HL-60 (cell line): Measurements from ENCODE around the gene MRPL37.
"Not testable (repeated sequence)": the region's sequence is repeated elsewhere in the genome, so short reads cannot be mapped to it uniquely, and the experiment has no call there.

Experiments
- DNase-seq, 2 experiments: peaks; one replicate each; pipeline ENCODE4 v3.0.0-alpha.2; 2010 to 2020; ENCODE audit warnings: low read depth in 1 of 2, low spot score in 1 of 2
- H3K27ac ChIP-seq: fragments of 250-450 bp; sonication (Bioruptor Pico); replicated peaks from 2 replicates; pipeline ENCODE4 v1.5.1; 2020; ENCODE audit warnings: mild to moderate bottlenecking, moderate library complexity
- H3K27me3 ChIP-seq: fragments of 250-450 bp; sonication (Bioruptor Pico); 2 replicates; pipeline ENCODE4 v1.5.1; 2021; ENCODE audit warnings: mild to moderate bottlenecking, moderate library complexity; ENCODE audit not compliant: insufficient read depth, poor library complexity, severe bottlenecking
- H3K4me3 ChIP-seq: replicated peaks from 2 replicates; pipeline ENCODE4 v1.5.1; 2011; ENCODE audit warnings: mild to moderate bottlenecking, control low read depth, low read length; ENCODE audit not compliant: insufficient read depth
- GABPA ChIP-seq: IDR thresholded peaks from 2 replicates; pipeline ENCODE4 v1.6.1; 2012; ENCODE audit warnings: low read depth
- POLR2AphosphoS5 ChIP-seq: IDR thresholded peaks from 2 replicates; pipeline ENCODE4 v1.6.1; 2012; ENCODE audit warnings: low read depth
- SPI1 ChIP-seq: IDR thresholded peaks from 2 replicates; pipeline ENCODE4 v1.6.1; 2012; ENCODE audit warnings: low read depth, mild to moderate bottlenecking, borderline replicate concordance
- TF ChIP-seq, protein P1 (sequence below): IDR thresholded peaks from one replicate; pipeline ENCODE4 v1.5.1; 2011; ENCODE audit warnings: low read length, control low read depth, inconsistent platforms; ENCODE audit not compliant: insufficient read depth
- TF ChIP-seq, protein P2 (sequence below): IDR thresholded peaks from 2 replicates; pipeline ENCODE4 v1.6.1; 2012; ENCODE audit warnings: low read depth; ENCODE audit not compliant: insufficient replicate concordance

MRPL37 gene

DNA sequence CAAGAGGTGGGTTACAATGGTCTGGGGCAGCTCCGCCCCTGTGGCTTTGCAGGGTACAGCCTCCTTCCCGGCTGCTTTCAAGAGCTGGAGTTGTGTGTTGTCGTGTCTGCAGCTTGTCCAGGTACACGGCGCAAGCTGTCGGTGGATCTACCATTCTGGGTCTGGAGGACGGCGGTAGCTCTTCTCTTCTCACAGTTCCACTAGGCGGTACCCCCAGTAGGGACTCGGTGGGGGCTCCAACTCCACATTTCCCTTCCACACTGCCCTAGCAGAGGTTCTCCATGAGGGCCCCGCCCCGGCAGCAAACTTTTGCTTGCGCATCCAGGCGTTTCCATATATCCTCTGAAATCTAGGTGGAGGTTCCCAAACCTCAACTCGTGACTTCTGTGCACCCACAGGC lies 34.8 kb upstream of the MRPL37 start:
- TF ChIP-seq, protein P1, sequence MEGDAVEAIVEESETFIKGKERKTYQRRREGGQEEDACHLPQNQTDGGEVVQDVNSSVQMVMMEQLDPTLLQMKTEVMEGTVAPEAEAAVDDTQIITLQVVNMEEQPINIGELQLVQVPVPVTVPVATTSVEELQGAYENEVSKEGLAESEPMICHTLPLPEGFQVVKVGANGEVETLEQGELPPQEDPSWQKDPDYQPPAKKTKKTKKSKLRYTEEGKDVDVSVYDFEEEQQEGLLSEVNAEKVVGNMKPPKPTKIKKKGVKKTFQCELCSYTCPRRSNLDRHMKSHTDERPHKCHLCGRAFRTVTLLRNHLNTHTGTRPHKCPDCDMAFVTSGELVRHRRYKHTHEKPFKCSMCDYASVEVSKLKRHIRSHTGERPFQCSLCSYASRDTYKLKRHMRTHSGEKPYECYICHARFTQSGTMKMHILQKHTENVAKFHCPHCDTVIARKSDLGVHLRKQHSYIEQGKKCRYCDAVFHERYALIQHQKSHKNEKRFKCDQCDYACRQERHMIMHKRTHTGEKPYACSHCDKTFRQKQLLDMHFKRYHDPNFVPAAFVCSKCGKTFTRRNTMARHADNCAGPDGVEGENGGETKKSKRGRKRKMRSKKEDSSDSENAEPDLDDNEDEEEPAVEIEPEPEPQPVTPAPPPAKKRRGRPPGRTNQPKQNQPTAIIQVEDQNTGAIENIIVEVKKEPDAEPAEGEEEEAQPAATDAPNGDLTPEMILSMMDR = no peak
- TF ChIP-seq POLR2AphosphoS5 = no peak
- TF ChIP-seq SPI1 = no peak
- TF ChIP-seq GABPA = no peak
- TF ChIP-seq, protein P2, sequence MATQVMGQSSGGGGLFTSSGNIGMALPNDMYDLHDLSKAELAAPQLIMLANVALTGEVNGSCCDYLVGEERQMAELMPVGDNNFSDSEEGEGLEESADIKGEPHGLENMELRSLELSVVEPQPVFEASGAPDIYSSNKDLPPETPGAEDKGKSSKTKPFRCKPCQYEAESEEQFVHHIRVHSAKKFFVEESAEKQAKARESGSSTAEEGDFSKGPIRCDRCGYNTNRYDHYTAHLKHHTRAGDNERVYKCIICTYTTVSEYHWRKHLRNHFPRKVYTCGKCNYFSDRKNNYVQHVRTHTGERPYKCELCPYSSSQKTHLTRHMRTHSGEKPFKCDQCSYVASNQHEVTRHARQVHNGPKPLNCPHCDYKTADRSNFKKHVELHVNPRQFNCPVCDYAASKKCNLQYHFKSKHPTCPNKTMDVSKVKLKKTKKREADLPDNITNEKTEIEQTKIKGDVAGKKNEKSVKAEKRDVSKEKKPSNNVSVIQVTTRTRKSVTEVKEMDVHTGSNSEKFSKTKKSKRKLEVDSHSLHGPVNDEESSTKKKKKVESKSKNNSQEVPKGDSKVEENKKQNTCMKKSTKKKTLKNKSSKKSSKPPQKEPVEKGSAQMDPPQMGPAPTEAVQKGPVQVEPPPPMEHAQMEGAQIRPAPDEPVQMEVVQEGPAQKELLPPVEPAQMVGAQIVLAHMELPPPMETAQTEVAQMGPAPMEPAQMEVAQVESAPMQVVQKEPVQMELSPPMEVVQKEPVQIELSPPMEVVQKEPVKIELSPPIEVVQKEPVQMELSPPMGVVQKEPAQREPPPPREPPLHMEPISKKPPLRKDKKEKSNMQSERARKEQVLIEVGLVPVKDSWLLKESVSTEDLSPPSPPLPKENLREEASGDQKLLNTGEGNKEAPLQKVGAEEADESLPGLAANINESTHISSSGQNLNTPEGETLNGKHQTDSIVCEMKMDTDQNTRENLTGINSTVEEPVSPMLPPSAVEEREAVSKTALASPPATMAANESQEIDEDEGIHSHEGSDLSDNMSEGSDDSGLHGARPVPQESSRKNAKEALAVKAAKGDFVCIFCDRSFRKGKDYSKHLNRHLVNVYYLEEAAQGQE = no peak
- DNase-seq = no peak
- Histone ChIP-seq H3K27me3 (no peaks in the 10 kb centered on the region), H3K27ac (no peak overlapping the region), H3K4me3 (no peak overlapping the region)

DNA sequence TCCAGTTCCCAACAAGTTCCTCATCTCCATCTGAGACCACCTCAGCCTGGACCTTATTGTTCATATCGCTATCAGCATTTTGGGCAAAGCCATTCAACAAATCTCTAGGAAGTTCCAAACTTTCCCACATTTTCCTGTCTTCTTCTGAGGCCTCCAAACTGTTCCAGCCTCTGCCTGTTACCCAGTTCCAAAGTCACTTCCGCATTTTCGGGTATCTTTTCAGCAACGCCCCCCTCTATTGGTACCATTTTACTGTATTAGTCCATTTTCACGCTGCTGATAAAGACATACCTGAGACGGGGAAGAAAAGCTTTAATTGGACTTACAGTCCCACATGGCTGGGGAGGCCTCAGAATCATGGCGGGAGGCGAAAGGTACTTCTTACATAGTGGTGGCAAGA lies 33.6 kb upstream of the MRPL37 start:
- H3K4me3 ChIP-seq, H3K27me3 ChIP-seq, DNase-seq, H3K27ac ChIP-seq: not testable (repeated sequence)
- TF ChIP-seq SPI1 = peak; percentile 66; the same call in 1 of the 2 replicates

DNA sequence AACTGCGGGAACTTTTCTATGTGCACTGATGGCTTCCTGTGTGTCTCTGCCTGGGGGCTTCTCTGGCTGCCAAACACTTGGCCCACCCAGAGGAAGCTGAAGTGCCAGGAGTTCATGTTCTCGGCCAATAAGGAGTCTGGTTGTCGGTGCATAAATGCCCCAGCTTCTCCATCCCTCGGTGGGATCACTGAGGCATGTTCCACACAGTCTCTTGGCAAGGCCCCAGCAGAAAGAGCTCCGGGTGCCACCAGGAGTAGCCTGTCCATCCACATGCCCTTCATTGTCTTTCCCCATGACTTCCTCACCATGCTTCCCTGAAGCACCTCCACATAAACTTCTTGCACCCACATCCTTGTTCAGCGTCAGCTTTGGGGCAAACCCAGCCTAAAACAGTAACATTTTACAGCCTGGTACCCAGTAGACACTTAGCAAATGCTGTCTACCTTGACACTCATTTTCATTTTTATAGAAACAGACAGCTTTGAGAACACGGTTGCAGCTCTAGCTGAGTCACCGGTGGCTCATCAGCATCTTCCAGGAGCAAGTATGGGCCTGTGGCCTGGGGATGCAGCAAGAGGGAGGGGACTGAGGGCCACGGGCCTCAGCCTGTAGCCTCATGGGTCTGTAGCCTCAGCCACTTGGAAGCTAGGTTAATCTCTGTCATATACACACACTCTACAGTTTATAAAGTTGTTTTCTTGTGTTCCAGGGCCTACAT lies 32.4 kb upstream of the MRPL37 start:
- Histone ChIP-seq H3K27me3 (no peaks in the 10 kb centered on the region), H3K4me3 (no peak overlapping the region), H3K27ac (no peak overlapping the region)
- TF ChIP-seq, protein P2 = no peak
- TF ChIP-seq SPI1 (no peak), POLR2AphosphoS5 (no peak), GABPA (no peak)
- TF ChIP-seq, protein P1 = no peak
- no peak for DNase-seq

DNA sequence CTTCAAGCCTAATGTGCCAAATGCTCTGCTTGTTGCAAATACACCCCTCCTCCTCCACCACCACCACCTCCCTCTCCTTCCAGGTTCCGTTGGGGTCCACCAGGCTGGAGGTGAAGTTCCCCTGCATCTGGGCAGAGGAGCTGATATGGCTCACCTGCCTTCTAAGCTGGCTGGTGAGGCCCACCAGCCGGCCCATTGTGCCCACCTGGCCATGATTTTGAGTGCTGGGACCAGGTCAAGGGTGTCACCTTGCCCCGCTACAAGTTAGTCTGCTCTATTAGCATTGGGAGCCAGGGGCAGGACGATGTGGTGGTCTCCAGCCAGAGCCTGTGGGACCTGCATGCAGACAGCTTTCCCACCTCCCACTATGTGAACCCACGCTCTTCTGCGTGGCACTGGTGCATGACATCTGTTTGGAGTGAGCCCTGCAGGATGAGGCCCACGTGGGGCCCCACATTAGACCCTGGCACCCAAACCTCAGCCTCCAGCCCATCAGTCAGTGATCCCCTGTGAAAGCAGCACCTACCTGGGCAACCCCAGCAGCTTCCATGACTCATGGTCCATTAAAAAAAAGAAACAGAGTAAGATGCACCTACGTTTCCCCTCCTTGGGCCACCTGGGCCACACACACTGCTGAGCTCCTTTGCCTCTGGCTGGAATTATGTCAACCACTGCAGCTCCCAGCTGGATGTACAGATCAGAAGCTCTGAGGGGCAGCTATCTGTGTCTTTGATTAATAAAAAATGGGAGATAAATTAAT lies 31.6 kb upstream of the MRPL37 start:
- no peak overlapping the region for H3K4me3 ChIP-seq
- no peaks in the 10 kb centered on the region for H3K27me3 ChIP-seq
- no peak for DNase-seq
- TF ChIP-seq GABPA (no peak), POLR2AphosphoS5 (no peak), SPI1 (no peak)
- TF ChIP-seq, protein P2 = no peak
- TF ChIP-seq, protein P1 = no peak
- H3K27ac ChIP-seq = no peak overlapping the region
